ENCODE results near the gene IRF7. TPM values are rescaled to one million over a fixed set of nuclear protein-coding genes. Genes with fewer than 3 reads are reported as not detected.
A peak's percentile ranks its signal among the peaks of the same experiment; 100 is the strongest.

Gene IRF7
- total and polyA plus RNA-seq, 9 of the 15 experiments (the other 6 are each of a cell fraction or from before 2014, with no cell fraction given), result 0.27 to 7.6 (median 1.8) TPM

DNA sequence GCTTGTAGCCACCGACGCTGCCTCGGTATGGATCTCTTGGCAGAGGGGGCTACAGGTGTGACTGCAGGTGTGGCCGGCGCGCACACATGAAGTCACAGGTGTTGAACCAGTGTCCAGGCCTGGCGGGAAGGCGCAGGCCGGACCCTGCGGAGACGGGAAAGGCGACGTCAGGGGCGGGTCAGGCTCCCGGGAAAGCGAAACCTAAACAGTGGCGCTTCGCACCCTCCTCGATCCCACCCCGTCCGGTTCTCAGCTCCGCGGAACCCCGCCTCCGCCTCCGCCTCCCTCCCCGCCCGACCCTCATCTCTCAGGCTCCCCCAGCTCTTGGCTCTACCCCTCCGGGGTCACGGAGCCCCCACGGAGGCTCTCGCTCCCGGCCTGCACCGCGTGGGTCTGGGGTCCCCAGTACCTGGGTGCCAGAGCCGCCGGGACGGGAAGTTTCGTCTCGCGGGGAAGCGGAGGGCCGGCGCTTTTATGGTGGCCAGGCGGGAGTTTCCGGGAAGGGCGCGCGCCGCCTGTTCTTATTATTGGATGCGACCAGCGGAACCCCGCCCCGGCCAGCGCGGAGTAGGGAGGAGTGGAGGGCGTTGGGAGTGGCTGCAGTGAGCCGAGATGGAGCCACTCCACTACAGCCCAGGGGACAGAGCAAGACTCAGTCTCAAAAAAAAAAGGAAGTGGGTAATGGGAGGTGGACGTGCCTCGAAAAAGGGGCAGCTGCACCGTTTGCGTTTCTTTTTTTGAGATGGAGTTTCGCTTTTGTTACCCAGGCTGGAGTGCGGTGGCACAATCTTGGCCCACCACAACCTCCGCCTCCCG, at the start of gene IRF7 (continued):
- TF ChIP-seq, protein P1, sequence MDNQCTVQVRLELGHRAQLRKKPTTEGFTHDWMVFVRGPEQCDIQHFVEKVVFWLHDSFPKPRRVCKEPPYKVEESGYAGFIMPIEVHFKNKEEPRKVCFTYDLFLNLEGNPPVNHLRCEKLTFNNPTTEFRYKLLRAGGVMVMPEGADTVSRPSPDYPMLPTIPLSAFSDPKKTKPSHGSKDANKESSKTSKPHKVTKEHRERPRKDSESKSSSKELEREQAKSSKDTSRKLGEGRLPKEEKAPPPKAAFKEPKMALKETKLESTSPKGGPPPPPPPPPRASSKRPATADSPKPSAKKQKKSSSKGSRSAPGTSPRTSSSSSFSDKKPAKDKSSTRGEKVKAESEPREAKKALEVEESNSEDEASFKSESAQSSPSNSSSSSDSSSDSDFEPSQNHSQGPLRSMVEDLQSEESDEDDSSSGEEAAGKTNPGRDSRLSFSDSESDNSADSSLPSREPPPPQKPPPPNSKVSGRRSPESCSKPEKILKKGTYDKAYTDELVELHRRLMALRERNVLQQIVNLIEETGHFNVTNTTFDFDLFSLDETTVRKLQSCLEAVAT (IDR thresholded peaks at IDR 0.05), result no peak
- TF ChIP-seq PHF8 (IDR thresholded peaks at IDR 0.05; ENCODE audit: borderline replicate concordance, low read length), result peak; percentile 74; the same call in 1 of the 2 replicates
- TF ChIP-seq, protein P2, sequence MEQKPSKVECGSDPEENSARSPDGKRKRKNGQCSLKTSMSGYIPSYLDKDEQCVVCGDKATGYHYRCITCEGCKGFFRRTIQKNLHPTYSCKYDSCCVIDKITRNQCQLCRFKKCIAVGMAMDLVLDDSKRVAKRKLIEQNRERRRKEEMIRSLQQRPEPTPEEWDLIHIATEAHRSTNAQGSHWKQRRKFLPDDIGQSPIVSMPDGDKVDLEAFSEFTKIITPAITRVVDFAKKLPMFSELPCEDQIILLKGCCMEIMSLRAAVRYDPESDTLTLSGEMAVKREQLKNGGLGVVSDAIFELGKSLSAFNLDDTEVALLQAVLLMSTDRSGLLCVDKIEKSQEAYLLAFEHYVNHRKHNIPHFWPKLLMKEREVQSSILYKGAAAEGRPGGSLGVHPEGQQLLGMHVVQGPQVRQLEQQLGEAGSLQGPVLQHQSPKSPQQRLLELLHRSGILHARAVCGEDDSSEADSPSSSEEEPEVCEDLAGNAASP (IDR thresholded peaks at IDR 0.05), result no peak
- TF ChIP-seq SMARCE1 (IDR thresholded peaks at IDR 0.05), result 0 out of 2 replicates have a peak, but pooled peaks have one; percentile 32
- TF ChIP-seq, protein P3, sequence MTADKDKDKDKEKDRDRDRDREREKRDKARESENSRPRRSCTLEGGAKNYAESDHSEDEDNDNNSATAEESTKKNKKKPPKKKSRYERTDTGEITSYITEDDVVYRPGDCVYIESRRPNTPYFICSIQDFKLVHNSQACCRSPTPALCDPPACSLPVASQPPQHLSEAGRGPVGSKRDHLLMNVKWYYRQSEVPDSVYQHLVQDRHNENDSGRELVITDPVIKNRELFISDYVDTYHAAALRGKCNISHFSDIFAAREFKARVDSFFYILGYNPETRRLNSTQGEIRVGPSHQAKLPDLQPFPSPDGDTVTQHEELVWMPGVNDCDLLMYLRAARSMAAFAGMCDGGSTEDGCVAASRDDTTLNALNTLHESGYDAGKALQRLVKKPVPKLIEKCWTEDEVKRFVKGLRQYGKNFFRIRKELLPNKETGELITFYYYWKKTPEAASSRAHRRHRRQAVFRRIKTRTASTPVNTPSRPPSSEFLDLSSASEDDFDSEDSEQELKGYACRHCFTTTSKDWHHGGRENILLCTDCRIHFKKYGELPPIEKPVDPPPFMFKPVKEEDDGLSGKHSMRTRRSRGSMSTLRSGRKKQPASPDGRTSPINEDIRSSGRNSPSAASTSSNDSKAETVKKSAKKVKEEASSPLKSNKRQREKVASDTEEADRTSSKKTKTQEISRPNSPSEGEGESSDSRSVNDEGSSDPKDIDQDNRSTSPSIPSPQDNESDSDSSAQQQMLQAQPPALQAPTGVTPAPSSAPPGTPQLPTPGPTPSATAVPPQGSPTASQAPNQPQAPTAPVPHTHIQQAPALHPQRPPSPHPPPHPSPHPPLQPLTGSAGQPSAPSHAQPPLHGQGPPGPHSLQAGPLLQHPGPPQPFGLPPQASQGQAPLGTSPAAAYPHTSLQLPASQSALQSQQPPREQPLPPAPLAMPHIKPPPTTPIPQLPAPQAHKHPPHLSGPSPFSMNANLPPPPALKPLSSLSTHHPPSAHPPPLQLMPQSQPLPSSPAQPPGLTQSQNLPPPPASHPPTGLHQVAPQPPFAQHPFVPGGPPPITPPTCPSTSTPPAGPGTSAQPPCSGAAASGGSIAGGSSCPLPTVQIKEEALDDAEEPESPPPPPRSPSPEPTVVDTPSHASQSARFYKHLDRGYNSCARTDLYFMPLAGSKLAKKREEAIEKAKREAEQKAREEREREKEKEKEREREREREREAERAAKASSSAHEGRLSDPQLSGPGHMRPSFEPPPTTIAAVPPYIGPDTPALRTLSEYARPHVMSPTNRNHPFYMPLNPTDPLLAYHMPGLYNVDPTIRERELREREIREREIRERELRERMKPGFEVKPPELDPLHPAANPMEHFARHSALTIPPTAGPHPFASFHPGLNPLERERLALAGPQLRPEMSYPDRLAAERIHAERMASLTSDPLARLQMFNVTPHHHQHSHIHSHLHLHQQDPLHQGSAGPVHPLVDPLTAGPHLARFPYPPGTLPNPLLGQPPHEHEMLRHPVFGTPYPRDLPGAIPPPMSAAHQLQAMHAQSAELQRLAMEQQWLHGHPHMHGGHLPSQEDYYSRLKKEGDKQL (CRISPR knock-in tag; IDR thresholded peaks at IDR 0.05; ENCODE audit: borderline replicate concordance), result no peak
- no peak for TF ChIP-seq MIER1 (IDR thresholded peaks at IDR 0.05; ENCODE audit: low read depth)
- TF ChIP-seq ZNF146 (CRISPR knock-in tag; IDR thresholded peaks at IDR 0.05; ENCODE audit: unreplicated experiment), result no peak
- peak; percentile 73 for TF ChIP-seq TBP (optimal IDR thresholded peaks at IDR 0.05; ENCODE audit: low read depth, low read length)
- TF ChIP-seq ATF7 (IDR thresholded peaks at IDR 0.05), result peak; percentile 48; the same call in 1 of the 2 replicates
- no peak for TF ChIP-seq SNRNP70 (optimal IDR thresholded peaks at IDR 0.05; ENCODE audit: low read depth, low read length)
- no peak for TF ChIP-seq ZFP1 (CRISPR knock-in tag; IDR thresholded peaks at IDR 0.05)
- TF ChIP-seq CBX1 (IDR thresholded peaks at IDR 0.05; ENCODE audit: low read depth), result peak; percentile 34; the same call in 1 of the 2 replicates
- no peak for TF ChIP-seq NFATC3 (IDR thresholded peaks at IDR 0.05)
- TF ChIP-seq TCFL5 (CRISPR knock-in tag; conservative IDR thresholded peaks at IDR 0.05), result no peak
- no peak for TF ChIP-seq LARP7 (IDR thresholded peaks at IDR 0.05)
- TF ChIP-seq CHCHD3 (CRISPR knock-in tag; IDR thresholded peaks at IDR 0.05), result no peak
- no peak for TF ChIP-seq NR2C2 (CRISPR knock-in tag; IDR thresholded peaks at IDR 0.05)
- 0 out of 2 replicates have a peak, but pooled peaks have one; percentile 19 for TF ChIP-seq NR2C2 (tag; IDR thresholded peaks at IDR 0.05)
- TF ChIP-seq, protein P4, sequence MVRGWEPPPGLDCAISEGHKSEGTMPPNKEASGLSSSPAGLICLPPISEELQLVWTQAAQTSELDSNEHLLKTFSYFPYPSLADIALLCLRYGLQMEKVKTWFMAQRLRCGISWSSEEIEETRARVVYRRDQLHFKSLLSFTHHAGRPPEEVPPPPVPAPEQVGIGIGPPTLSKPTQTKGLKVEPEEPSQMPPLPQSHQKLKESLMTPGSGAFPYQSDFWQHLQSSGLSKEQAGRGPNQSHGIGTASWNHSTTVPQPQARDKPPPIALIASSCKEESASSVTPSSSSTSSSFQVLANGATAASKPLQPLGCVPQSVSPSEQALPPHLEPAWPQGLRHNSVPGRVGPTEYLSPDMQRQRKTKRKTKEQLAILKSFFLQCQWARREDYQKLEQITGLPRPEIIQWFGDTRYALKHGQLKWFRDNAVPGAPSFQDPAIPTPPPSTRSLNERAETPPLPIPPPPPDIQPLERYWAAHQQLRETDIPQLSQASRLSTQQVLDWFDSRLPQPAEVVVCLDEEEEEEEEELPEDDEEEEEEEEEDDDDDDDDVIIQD (CRISPR knock-in tag; IDR thresholded peaks at IDR 0.05), result no peak
- no peak for TF ChIP-seq ZNF134 (CRISPR knock-in tag; conservative IDR thresholded peaks at IDR 0.05)
